Measurements from ENCODE around the gene IL1F10. TPM values are rescaled to one million over a fixed set of nuclear protein-coding genes. Genes with fewer than 3 reads are reported as not detected.

Gene IL1F10
- total RNA-seq, 1 experiment from 2014 or later, result not detected

GRCh38 chr2:113070606-113070975 is 2.8 kb downstream of the IL1F10 start:
- Mint-ChIP-seq H3K36me3 (ENCODE audit: insufficient read depth in 1 of 3, low read depth in 3 of 3) (no peaks in the 10 kb centered on the region), H3K9me3 (peaks cover 4 to 19% of the 10 kb centered on the region in 2 experiments; a peak in 4 of 5 replicates), H3K4me3 (no peak overlapping the region), H3K27ac (no peak overlapping the region), H3K27me3 (ENCODE audit: low read depth) (peaks cover 47% of the 10 kb centered on the region), H3K4me1 (0 out of 4 replicates have a peak, but pooled peaks cover 0 to 3% of the 10 kb centered on the region in 2 experiments)
- Histone ChIP-seq H3K9me3 (ENCODE audit: control insufficient read depth, low read depth, low read length) (no peaks in the 10 kb centered on the region), H3K14ac (ENCODE audit: insufficient read depth, low read length) (no peak overlapping the region), H2BK12ac (ENCODE audit: insufficient read length, low read depth, low read length) (no peak overlapping the region), H3K27me3 (ENCODE audit: insufficient read depth, low read length) (no peaks in the 10 kb centered on the region), H2BK120ac (ENCODE audit: low read depth, low read length, poor library complexity, severe bottlenecking) (no peak overlapping the region), H3K23me2 (ENCODE audit: insufficient read length, low read depth, low read length, poor library complexity, severe bottlenecking) (no peaks in the 10 kb centered on the region), H4K20me1 (ENCODE audit: control insufficient read depth, insufficient read depth, insufficient read length) (no peaks in the 10 kb centered on the region), H3K79me2 (ENCODE audit: insufficient read depth, low read length) (no peaks in the 10 kb centered on the region), H3K56ac (ENCODE audit: insufficient read length, low read depth, low read length) (no peak overlapping the region), H2BK20ac (ENCODE audit: low read depth, low read length, poor library complexity, severe bottlenecking) (no peak overlapping the region), H2BK15ac (ENCODE audit: low read depth, low read length) (no peak overlapping the region), H3K4me1 (ENCODE audit: insufficient read depth, low read length) (no peaks in the 10 kb centered on the region), H2BK5ac (ENCODE audit: insufficient read length, low read length) (no peak overlapping the region), H2AK5ac (ENCODE audit: insufficient read length, low read length) (no peak overlapping the region), H3K27ac (ENCODE audit: insufficient read length, low read depth, low read length) (no peak overlapping the region), H3T11ph (ENCODE audit: low read length) (no peak overlapping the region), H3K4me2 (ENCODE audit: insufficient read depth, insufficient read length, low read length) (no peak overlapping the region), H3K79me1 (ENCODE audit: insufficient read depth, low read depth, low read length, poor library complexity, severe bottlenecking) (no peaks in the 10 kb centered on the region), H4K91ac (ENCODE audit: insufficient read length, low read depth, low read length) (no peak overlapping the region), H3K9ac (ENCODE audit: extremely low read depth, insufficient read length, low read length) (no peak overlapping the region), H4K8ac (replicated peaks; ENCODE audit: insufficient read length, low read depth, low read length) (no peak overlapping the region), H3K18ac (ENCODE audit: insufficient read length, low read depth, low read length) (no peak overlapping the region), H3K4ac (ENCODE audit: low read depth, low read length) (no peak overlapping the region), H3K23ac (ENCODE audit: insufficient read length, low read depth, low read length) (no peak overlapping the region), H2AFZ (ENCODE audit: low read length) (no peak overlapping the region), H4K5ac (ENCODE audit: insufficient read length, low read depth, low read length) (no peak overlapping the region)
- no CpG with 5 or more reads among the region's 1 CpG for WGBS (ENCODE audit: extremely low coverage, insufficient read length, low lambda C conversion rate)
- no peak for DNase-seq
- TF ChIP-seq, protein P1, sequence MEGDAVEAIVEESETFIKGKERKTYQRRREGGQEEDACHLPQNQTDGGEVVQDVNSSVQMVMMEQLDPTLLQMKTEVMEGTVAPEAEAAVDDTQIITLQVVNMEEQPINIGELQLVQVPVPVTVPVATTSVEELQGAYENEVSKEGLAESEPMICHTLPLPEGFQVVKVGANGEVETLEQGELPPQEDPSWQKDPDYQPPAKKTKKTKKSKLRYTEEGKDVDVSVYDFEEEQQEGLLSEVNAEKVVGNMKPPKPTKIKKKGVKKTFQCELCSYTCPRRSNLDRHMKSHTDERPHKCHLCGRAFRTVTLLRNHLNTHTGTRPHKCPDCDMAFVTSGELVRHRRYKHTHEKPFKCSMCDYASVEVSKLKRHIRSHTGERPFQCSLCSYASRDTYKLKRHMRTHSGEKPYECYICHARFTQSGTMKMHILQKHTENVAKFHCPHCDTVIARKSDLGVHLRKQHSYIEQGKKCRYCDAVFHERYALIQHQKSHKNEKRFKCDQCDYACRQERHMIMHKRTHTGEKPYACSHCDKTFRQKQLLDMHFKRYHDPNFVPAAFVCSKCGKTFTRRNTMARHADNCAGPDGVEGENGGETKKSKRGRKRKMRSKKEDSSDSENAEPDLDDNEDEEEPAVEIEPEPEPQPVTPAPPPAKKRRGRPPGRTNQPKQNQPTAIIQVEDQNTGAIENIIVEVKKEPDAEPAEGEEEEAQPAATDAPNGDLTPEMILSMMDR (conservative IDR thresholded peaks at IDR 0.05), result no peak
